DND-41 (cell line): Measurements from ENCODE around the gene STMN3.

Experiments used
- EZH2 ChIP-seq: IDR thresholded peaks from 3 replicates; pipeline ENCODE4 v1.6.1; 2012; ENCODE audit warnings: borderline replicate concordance, low read depth, mild to moderate bottlenecking, moderate library complexity, low read length, inconsistent platforms; ENCODE audit not compliant: severe bottlenecking
- TF ChIP-seq, protein P1 (sequence below): IDR thresholded peaks from 2 replicates; pipeline ENCODE4 v1.5.1; 2012; ENCODE audit warnings: borderline replicate concordance, low read length, moderate library complexity, mild to moderate bottlenecking; ENCODE audit not compliant: poor library complexity, severe bottlenecking; ENCODE audit errors: extremely low read depth

DNA sequence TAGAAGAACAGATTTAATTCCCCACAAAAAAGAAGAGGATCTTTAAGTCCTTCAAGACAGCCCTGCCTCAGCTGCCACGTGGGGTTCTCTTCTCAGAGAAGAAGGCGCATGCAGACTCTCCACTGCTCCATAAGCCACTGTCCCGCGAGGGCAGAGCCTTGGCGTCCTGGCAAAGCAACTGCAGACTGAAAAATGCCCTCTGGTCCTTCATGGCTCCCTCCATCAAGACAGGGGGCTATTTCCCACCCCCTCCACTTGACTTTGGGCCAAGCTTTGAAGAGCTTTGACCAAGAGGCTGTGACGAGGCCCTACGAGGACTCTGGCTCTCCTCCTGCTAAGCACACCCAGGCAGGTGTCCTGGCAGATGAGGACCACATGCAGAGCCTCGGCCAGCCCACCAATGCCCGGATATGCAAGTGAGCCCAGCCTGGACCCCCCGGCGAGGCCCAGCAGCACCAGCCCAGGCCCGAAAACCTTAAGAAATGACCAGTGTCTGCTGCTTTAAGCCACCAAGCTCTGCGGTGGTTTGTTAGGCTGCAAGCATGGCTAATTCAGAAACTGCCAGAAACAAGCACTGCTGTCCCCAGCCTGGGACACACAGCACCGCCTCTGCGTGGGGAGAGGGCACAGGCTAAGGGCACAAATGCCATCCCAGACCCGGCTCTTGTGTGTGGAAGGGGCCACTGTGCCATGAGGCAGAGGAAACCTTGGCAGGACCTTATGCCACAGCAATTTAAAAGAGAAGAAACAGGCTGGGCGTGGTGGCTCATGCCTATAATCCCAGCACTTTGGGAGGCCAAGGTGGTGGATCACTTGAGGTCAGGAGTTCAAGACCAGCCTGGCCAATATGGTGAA, 42.4 kb downstream of the STMN3 start:
- TF ChIP-seq, protein P1, sequence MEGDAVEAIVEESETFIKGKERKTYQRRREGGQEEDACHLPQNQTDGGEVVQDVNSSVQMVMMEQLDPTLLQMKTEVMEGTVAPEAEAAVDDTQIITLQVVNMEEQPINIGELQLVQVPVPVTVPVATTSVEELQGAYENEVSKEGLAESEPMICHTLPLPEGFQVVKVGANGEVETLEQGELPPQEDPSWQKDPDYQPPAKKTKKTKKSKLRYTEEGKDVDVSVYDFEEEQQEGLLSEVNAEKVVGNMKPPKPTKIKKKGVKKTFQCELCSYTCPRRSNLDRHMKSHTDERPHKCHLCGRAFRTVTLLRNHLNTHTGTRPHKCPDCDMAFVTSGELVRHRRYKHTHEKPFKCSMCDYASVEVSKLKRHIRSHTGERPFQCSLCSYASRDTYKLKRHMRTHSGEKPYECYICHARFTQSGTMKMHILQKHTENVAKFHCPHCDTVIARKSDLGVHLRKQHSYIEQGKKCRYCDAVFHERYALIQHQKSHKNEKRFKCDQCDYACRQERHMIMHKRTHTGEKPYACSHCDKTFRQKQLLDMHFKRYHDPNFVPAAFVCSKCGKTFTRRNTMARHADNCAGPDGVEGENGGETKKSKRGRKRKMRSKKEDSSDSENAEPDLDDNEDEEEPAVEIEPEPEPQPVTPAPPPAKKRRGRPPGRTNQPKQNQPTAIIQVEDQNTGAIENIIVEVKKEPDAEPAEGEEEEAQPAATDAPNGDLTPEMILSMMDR = no peak
- no peak for TF ChIP-seq EZH2
